Raji (cell line): ENCODE results near the gene GZMM.

ENCODE experiments used
- POLR2A ChIP-seq: IDR thresholded peaks from 2 replicates; pipeline ENCODE4 v1.6.1; 2011; ENCODE audit warnings: low read depth, low read length, control low read depth; ENCODE audit not compliant: insufficient read depth

GZMM gene

GRCh38 chr19:524062-524674 lies 19.7 kb upstream of the GZMM start:
- TF ChIP-seq POLR2A: no peak

DNA sequence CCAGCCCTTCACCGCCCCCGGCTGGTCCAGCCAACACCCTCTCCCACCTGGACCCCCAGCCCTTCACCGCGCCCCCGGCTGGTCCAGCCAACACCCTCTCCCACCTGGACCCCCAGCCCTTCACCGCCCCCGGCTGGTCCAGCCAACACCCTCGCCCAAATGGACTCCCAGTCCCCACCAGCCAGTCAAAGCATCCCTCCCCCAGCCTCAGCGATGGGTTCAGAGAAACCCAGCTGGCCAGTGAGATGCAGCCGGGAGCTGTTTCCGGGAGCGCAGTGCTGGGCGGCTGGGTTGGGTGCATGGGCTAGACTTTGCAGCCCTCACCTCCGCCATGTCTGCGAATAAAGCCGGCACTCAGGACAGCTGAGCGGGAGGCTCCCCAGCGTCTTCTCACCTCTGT lies 18.8 kb upstream of the GZMM start:
- TF ChIP-seq POLR2A: no peak

DNA sequence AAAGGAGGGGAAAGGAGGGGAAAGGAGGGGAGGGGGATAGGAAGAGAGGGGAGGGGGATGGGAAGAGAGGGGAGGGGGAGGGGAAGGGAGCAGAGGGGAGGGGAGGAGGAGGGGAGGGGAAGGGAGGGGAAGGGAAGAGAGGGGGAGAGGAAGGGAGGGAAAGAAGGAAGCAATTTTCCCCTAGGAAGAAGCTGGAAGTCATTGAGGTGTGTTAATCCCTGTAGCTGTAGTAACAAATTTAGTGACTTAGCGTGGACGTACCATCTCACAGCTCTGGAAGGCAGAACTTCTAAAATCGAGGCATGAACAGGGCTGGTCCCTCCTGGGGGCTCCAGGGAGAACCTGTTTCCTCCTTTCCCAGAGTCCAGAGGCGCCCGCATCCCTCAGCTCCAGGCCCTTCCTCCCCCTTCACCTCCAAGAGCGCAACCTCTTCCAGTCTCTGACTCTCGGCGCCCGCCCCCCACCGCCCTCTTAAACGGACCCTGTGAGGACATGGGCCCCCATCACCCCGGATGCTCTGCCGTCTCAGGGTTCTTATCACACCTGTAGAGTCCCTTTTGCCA lies 17.9 kb upstream of the GZMM start:
- no peak for TF ChIP-seq POLR2A

DNA sequence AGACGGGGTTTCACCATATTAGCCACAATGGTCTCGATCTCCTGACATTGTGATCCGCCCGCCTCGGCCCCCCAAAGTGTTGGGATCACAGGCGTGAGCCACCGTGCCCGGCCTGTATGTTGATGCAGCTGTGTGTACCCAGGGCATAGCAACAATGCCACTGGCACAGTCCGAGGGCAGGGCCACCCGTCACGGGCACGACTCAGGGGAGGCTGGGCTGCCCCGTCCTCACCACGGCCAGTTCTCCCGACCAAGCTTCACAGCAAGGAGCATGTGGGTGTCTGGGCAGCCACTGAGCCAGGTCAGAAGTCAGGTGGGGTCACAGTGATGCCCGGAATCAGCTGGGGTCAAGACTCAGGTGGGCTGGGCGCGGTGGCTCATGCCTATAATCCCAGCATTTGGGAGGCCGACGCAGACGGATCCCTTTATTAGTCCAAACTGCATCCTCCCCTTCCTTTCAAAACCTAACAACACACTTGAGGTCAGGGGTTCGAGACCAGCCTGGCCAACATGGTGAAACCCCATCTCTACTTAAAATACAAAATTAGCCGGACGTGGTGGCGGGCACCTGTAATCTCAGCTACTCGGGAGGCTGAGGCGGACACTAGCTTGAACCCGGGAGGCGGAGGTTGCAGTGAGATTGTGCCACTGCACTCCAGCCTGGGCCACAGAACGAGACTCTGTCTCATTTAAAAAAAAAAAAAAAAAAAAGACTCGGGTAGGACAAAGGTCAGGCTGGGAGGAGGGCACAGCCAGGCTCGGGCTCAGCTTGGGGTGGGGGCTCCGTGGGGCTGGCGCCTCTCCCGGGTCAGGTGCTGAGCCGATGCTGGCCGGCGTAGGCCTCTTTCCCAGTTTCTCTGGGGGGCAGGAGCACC lies 13.5 kb upstream of the GZMM start:
- no peak for TF ChIP-seq POLR2A

- peak; percentile 63 for TF ChIP-seq POLR2A
Observed at GRCh38 chr19:531009-531752, 12.7 kb upstream of the GZMM start.

DNA sequence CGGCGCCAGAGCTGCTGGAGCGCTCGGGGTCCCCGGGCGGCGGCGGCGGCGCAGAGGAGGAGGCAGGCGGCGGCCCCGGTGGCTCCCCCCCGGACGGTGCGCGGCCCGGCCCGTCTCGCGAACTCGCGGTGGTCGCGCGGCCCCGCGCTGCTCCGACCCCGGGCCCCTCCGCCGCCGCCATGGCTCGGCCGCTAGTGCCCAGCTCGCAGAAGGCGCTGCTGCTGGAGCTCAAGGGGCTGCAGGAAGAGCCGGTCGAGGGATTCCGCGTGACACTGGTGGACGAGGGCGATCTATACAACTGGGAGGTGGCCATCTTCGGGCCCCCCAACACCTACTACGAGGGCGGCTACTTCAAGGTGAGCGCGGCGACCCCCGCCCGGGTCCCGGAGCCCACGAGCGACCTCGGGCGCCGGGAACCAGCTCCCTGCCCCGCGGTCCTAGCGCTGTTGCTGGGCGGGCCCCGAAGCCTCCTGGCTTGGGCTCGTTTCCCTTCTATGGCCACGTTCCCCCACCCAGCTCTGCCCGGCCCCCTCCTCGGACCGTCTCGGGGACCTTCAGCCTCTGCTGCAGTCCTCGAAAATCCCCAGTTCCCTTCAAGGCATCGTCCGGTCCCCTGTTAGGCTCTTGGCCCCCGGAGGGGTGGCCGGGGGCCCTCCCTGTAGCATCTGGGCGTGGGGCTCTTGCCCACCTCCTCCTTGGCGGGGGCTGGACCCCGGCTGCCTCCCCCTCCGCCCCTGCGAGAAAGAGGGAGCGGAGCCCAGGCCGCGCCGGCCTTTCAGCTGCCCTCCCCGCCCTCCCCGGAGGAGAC lies 11.9 kb upstream of the GZMM start, which contains the start of gene CDC34:
TSS of gene CDC34 (plus strand) at position 8 of the 808 bp plus-strand sequence. CDS start at position 180, 172 bp downstream.
- TF ChIP-seq POLR2A: peak; percentile 40; the same call in 1 of the 2 replicates

DNA sequence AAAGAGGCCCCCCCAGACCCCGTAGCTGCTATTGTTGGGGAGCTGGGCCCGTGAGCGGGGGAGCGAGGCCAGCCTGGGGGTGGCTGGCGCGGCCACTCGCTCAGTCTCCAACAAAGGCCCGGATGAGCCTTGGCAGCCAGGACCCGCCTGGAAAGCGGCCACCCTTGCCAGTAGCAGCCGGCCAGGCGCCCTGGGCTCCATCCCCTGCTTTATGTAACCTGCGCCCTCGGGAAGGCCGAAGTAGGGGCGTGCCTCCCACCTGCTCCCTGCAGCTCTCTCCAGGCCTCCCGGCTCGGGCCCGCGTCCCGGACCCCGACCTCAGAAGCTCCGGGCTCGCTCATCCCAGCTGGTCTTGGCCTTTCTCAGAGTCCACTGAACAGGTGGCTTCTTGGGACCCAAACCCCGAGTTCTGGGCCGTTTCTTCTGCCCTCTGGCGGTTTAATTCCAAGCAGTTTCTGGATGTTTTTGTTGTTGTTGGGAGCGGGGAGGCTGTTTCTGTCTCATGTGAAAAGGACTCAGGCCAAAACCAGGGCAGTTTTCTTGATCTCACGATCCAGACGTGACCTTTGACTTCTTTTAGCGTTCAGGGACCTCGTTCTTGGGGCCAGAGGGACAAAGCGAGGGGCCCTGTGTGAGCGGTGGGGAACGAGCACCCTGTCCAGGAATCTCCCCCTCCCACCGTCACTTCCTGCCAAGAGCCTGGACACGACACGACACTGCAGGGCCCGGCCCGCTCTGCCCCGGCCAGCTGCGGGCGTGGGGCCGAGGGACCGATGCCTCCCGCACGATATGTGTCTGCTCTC lies 11.1 kb upstream of the GZMM start:
- no peak for TF ChIP-seq POLR2A

- TF ChIP-seq POLR2A: no peak
Observed at GRCh38 chr19:533364-534058, 10.3 kb upstream of the GZMM start.

DNA sequence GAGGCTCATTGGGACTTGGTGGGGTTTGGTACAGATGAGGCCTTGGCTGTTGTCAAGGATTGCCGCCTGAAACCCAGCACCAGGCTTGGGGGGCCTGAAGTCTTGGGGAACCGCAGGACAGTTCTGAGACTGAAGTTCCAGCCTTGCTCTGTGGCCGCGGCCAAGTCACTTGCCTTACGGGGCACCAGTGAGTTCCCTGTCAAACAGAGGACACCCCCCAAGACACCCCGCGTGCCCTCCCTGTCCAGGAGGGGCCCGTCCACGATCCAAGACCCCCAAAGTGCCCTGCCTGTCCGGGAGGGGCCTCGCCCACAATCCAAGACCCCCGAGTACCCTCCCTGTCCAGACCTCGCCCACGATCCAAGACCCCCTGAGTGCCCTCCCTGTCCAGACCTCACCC lies 9.8 kb upstream of the GZMM start:
- TF ChIP-seq POLR2A: no peak

DNA sequence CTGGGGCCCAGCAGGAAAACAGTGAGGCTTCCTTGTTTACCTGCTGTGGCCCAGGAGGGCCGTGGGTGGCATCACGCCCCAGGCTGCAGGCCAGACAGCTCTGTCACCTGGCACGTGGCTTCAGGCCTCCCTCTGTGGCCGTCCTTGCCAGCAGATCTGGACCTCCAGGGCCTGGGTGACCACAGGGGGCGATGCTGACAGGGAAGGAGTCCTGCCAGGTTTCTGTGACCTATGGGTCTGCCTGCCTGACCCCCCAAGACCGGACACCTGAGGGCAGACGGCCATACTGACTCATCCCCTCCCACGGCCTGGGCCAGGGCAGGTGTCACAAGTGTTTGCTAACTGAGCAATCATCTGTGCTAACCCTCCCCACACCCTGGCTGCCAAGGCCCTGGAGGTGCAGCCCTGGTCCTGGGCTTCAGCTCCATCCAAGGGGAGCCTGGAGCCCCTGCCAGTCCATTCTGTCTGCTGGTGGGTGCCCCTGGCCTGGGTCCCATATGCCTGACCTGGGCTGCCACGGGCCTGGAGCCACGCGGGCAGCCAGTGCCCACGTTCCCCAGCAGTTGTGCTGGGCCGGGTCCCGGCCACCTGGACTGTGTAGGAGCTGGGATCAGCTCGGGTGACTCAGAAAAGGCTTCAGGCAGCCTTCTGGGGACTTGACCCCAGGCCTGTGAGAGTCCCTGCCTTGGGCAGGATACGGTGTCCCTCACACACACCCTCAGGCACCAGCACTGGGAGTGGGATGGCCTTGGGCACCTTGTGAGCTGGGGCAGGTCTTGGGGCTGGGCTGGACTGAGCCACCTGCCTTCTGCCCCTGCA lies 8.6 kb upstream of the GZMM start:
- no peak for TF ChIP-seq POLR2A

GRCh38 chr19:536031-536880 lies 7.6 kb upstream of the GZMM start:
- TF ChIP-seq POLR2A: no peak

- TF ChIP-seq POLR2A: no peak
Observed at GRCh38 chr19:536881-537404, 6.9 kb upstream of the GZMM start.
